Omental fat pad (tissue), 4 donors: ENCODE measurements around the gene IRF5. TPM values are rescaled to one million over a fixed set of nuclear protein-coding genes. Genes with fewer than 3 reads are reported as not detected.

Source experiments
- ATAC-seq: fragments of 150-250 bp; one replicate; pipeline ENCODE4 v1.9.1; 2016; ENCODE audit warnings: mild to moderate bottlenecking, moderate library complexity; ENCODE audit not compliant: low FRiP score
- DNase-seq: peaks from one replicate; pipeline ENCODE4 v3.0.0-alpha.2; 2019; ENCODE audit warnings: low spot score
- CTCF ChIP-seq, 3 donors: fragments of 450-650 bp; IDR thresholded peaks; one replicate each; pipeline ENCODE4 v1.5.1; 2016 to 2017; ENCODE audit warnings: antibody characterized with exemption in 3 of 3, mild to moderate bottlenecking in 3 of 3, moderate library complexity in 2 of 3
- total RNA-seq, 4 donors: library from RNA; depleted of rRNA; stranded (reverse); fragments of >200 nt; gene quantifications; one replicate each; pipeline ENCODE4 v1.1.0, GENCODE V29; 2016

The IRF5 gene
- total RNA-seq, 4 donors from 2014 or later = 5.3 to 23.9 (median 18.8) TPM

- no peak for TF ChIP-seq CTCF (IDR thresholded peaks at IDR 0.05)
- DNase-seq = no peak
- no peak for ATAC-seq
These were observed 23.7 kb upstream of the IRF5 start for GRCh38 chr7:128913870-128914565.

GRCh38 chr7:128914566-128915151 is 23.1 kb upstream of the IRF5 start:
- DNase-seq (no peak), ATAC-seq (no peak)

GRCh38 chr7:128915271-128915819 is 22.4 kb upstream of the IRF5 start:
- ATAC-seq (no peak), DNase-seq (no peak)

More at GRCh38 chr7:128914566-128915151, 23.1 kb upstream of the IRF5 start:
- TF ChIP-seq CTCF (IDR thresholded peaks at IDR 0.05) = no peak

GRCh38 chr7:128915841-128916642 is 21.7 kb upstream of the IRF5 start:
- no peak for TF ChIP-seq CTCF (IDR thresholded peaks at IDR 0.05)
- ATAC-seq (no peak), DNase-seq (no peak)

More at GRCh38 chr7:128915271-128915819, 22.4 kb upstream of the IRF5 start:
- TF ChIP-seq CTCF (IDR thresholded peaks at IDR 0.05) = no peak

- no peak for DNase-seq
- ATAC-seq = no peak
- no peak for TF ChIP-seq CTCF (IDR thresholded peaks at IDR 0.05)
These were observed 21.1 kb upstream of the IRF5 start for GRCh38 chr7:128916643-128916915.

- no peak for TF ChIP-seq CTCF (IDR thresholded peaks at IDR 0.05)
- no peak for DNase-seq
- ATAC-seq = no peak
These were observed 20.6 kb upstream of the IRF5 start for GRCh38 chr7:128917122-128917521.
